ENCODE data around the gene CBFA2T2. TPM values are rescaled to one million over a fixed set of nuclear protein-coding genes. Genes with fewer than 3 reads are reported as not detected.
A peak's percentile ranks its signal among the peaks of the same experiment; 100 is the strongest.
"Not testable (repeated sequence)": the region's sequence is repeated elsewhere in the genome, so short reads cannot be mapped to it uniquely, and the experiment has no call there.

CBFA2T2 gene
- total RNA-seq, 1 donor from 2014 or later, result 2.6 TPM

- DNase-seq (ENCODE audit: low read depth in 2 of 2), result no peak
These were observed 19.0 kb upstream of the CBFA2T2 start for GRCh38 chr20:33470866-33471265.

- DNase-seq (ENCODE audit: low read depth in 2 of 2), result no peak
These were observed 16.9 kb upstream of the CBFA2T2 start for GRCh38 chr20:33472868-33473435.

GRCh38 chr20:33474097-33474873, 15.6 kb upstream of the CBFA2T2 start:
- DNase-seq (ENCODE audit: low read depth in 2 of 2), result no peak

GRCh38 chr20:33474963-33475362, 14.9 kb upstream of the CBFA2T2 start:
- no peak for DNase-seq (ENCODE audit: low read depth in 2 of 2)

GRCh38 chr20:33475381-33476152, 14.3 kb upstream of the CBFA2T2 start:
- DNase-seq (ENCODE audit: low read depth in 2 of 2), result no peak

- DNase-seq (ENCODE audit: low read depth in 2 of 2), result no peak
These were observed 12.3 kb upstream of the CBFA2T2 start for GRCh38 chr20:33477386-33478234.

- no peak for DNase-seq (ENCODE audit: low read depth in 2 of 2)
These were observed 9.8 kb upstream of the CBFA2T2 start for GRCh38 chr20:33480048-33480447.

GRCh38 chr20:33481431-33481941, 8.4 kb upstream of the CBFA2T2 start:
- no peak for DNase-seq (ENCODE audit: low read depth in 2 of 2)

GRCh38 chr20:33482581-33482980, 7.3 kb upstream of the CBFA2T2 start:
- no peak for DNase-seq (ENCODE audit: low read depth in 2 of 2)

GRCh38 chr20:33483186-33483585, 6.7 kb upstream of the CBFA2T2 start:
- not testable (repeated sequence) for DNase-seq (ENCODE audit: low read depth in 2 of 2)

GRCh38 chr20:33488201-33488600, 1.7 kb upstream of the CBFA2T2 start:
- no peak for DNase-seq (ENCODE audit: low read depth in 2 of 2)

- DNase-seq (ENCODE audit: low read depth in 2 of 2), result not testable (repeated sequence)
These were observed 1.0 kb upstream of the CBFA2T2 start for GRCh38 chr20:33488661-33489494.

- DNase-seq (ENCODE audit: low read depth in 2 of 2), result peak; percentile 92 to 98
These were observed 337 bp upstream of the CBFA2T2 start for GRCh38 chr20:33489495-33490022.

- DNase-seq (ENCODE audit: low read depth in 2 of 2), result no peak
These were observed 1.2 kb downstream of the CBFA2T2 start for GRCh38 chr20:33490934-33491656.

- DNase-seq (ENCODE audit: low read depth in 2 of 2), result no peak
These were observed 3.3 kb downstream of the CBFA2T2 start for GRCh38 chr20:33493076-33493766.

- not testable (repeated sequence) for DNase-seq (ENCODE audit: low read depth in 2 of 2)
These were observed 6.9 kb downstream of the CBFA2T2 start for GRCh38 chr20:33496776-33497175.

GRCh38 chr20:33499355-33499754, 9.5 kb downstream of the CBFA2T2 start:
- DNase-seq (ENCODE audit: low read depth in 2 of 2), result no peak

GRCh38 chr20:33501000-33501399, 11.1 kb downstream of the CBFA2T2 start:
- no peak for DNase-seq (ENCODE audit: low read depth in 2 of 2)

GRCh38 chr20:33503564-33503963, 13.7 kb downstream of the CBFA2T2 start:
- no peak for DNase-seq (ENCODE audit: low read depth in 2 of 2)
